Prostate gland (tissue), 2 donors: ENCODE data around the gene KLHL24. TPM values are rescaled to one million over a fixed set of nuclear protein-coding genes. Genes with fewer than 3 reads are reported as not detected.
"Not testable (repeated sequence)": the region's sequence is repeated elsewhere in the genome, so short reads cannot be mapped to it uniquely, and the experiment has no call there.

Experiments
- DNase-seq: peaks from one replicate; pipeline ENCODE4 v3.0.0-alpha.2; 2019; ENCODE audit warnings: low spot score
- H3K27ac ChIP-seq, 2 donors: fragments of 200-600 bp; sonication (generic); 2 replicates each; pipeline ENCODE4 v1.5.1; 2017 to 2019
- H3K27me3 ChIP-seq: fragments of 200-600 bp; sonication (generic); replicated peaks from 2 replicates; pipeline ENCODE4 v1.5.1; 2019; ENCODE audit not compliant: insufficient read depth
- H3K36me3 ChIP-seq, 2 donors: fragments of 200-600 bp; sonication (generic); 1 replicate in 1 of 2; 2 replicates in 1 of 2; pipeline versions ENCODE4 v1.5.1 to v1.8.1; 2017 to 2019
- H3K4me1 ChIP-seq: fragments of 200-600 bp; sonication (generic); replicated peaks from 2 replicates; pipeline ENCODE4 v1.5.1; 2019
- H3K4me3 ChIP-seq, 2 donors: fragments of 200-600 bp; sonication (generic); 2 replicates each; pipeline ENCODE4 v1.5.1; 2017 to 2019
- H3K9me3 ChIP-seq: fragments of 200-600 bp; sonication (generic); 2 replicates; pipeline ENCODE4 v1.5.1; 2017
- CTCF ChIP-seq, 4 experiments: fragments of 200-600 bp in 2 of 4; fragments of 450-650 bp in 2 of 4; sonication (generic) in 2 of 4; IDR thresholded peaks; 1 replicate in 3 of 4; 2 replicates in 1 of 4; pipeline ENCODE4 v1.5.1; 2016 to 2019; ENCODE audit warnings: antibody characterized with exemption in 4 of 4, mild to moderate bottlenecking in 2 of 4, moderate library complexity in 2 of 4
- POLR2A ChIP-seq: fragments of 450-650 bp; IDR thresholded peaks from one replicate; pipeline ENCODE4 v1.6.1; 2016; ENCODE audit warnings: antibody characterized with exemption, mild to moderate bottlenecking
- POLR2AphosphoS5 ChIP-seq: sonication (generic); formaldehyde crosslinking; IDR thresholded peaks from one replicate; pipeline ENCODE4 v1.6.1; 2017; ENCODE audit warnings: antibody characterized with exemption
- whole genome bisulfite sequencing: methylation state at CpG from one replicate; pipeline ENCODE4 v1.1.5; 2018; 5-methylcytosine and 5-hydroxymethylcytosine counted together
- intact Hi-C: fragments of 100-400 bp; cut with DNase I; formaldehyde crosslinking; loops from one replicate; pipeline ENCODE4 v1.14.2; 2022
- total RNA-seq, 2 donors: library from RNA; depleted of rRNA; stranded (reverse); fragments of >200 nt; gene quantifications; one replicate each; pipeline ENCODE4 v1.1.0, GENCODE V29; 2016

The KLHL24 gene
- total RNA-seq, 2 donors from 2014 or later = 69.5 to 79.2 TPM

- no peak for TF ChIP-seq POLR2AphosphoS5
- TF ChIP-seq CTCF (IDR thresholded peaks at IDR 0.05) = no peak
- no peak for TF ChIP-seq POLR2A
- no peak overlapping the region for H3K27ac ChIP-seq
- 75% methylated on average over 6 of the region's 6 CpGs for WGBS
- no peaks in the 10 kb centered on the region for H3K4me1 ChIP-seq
- no peaks in the 10 kb centered on the region for H3K27me3 ChIP-seq
- H3K4me3 ChIP-seq = no peak overlapping the region
- intact Hi-C loops = no loop called here
- H3K9me3 ChIP-seq = no peaks in the 10 kb centered on the region
- H3K36me3 ChIP-seq = no peaks in the 10 kb centered on the region
- DNase-seq = no peak
These were observed 43.4 kb upstream of the KLHL24 start for GRCh38 chr3:183591881-183592521.

- intact Hi-C loops = no loop called here
- Histone ChIP-seq H3K4me1 (no peaks in the 10 kb centered on the region), H3K27ac (no peak overlapping the region), H3K36me3 (no peaks in the 10 kb centered on the region), H3K4me3 (no peak overlapping the region), H3K27me3 (no peaks in the 10 kb centered on the region), H3K9me3 (no peaks in the 10 kb centered on the region)
- TF ChIP-seq POLR2AphosphoS5 (no peak), CTCF (IDR thresholded peaks at IDR 0.05) (no peak), POLR2A (no peak)
- DNase-seq = no peak
- WGBS = 95% methylated on average over 7 of the region's 7 CpGs
These were observed 42.6 kb upstream of the KLHL24 start for GRCh38 chr3:183592821-183593220.

- Histone ChIP-seq H3K36me3 (no peaks in the 10 kb centered on the region), H3K4me1 (no peaks in the 10 kb centered on the region), H3K27ac (no peak overlapping the region), H3K27me3 (no peaks in the 10 kb centered on the region), H3K4me3 (no peak overlapping the region), H3K9me3 (no peaks in the 10 kb centered on the region)
- 98% methylated on average over 2 of the region's 2 CpGs for WGBS
- intact Hi-C loops = no loop called here
- DNase-seq = no peak
- TF ChIP-seq POLR2A (no peak), POLR2AphosphoS5 (no peak), CTCF (IDR thresholded peaks at IDR 0.05) (no peak)
These were observed 40.8 kb upstream of the KLHL24 start for GRCh38 chr3:183594636-183595035.

- no peak overlapping the region for H3K4me3 ChIP-seq
- DNase-seq = no peak
- intact Hi-C loops = no loop called here
- no peaks in the 10 kb centered on the region for H3K9me3 ChIP-seq
- 45% methylated on average over 1 of the region's 1 CpG for WGBS
- H3K27ac ChIP-seq = no peak overlapping the region
- no peaks in the 10 kb centered on the region for H3K27me3 ChIP-seq
- H3K36me3 ChIP-seq = no peaks in the 10 kb centered on the region
- no peaks in the 10 kb centered on the region for H3K4me1 ChIP-seq
- TF ChIP-seq POLR2A (no peak), POLR2AphosphoS5 (no peak), CTCF (IDR thresholded peaks at IDR 0.05) (no peak)
These were observed 37.5 kb upstream of the KLHL24 start for GRCh38 chr3:183597959-183598358.

- H3K4me1 ChIP-seq, H3K27ac ChIP-seq, H3K4me3 ChIP-seq, intact Hi-C loops, H3K27me3 ChIP-seq, DNase-seq, H3K36me3 ChIP-seq, H3K9me3 ChIP-seq: not testable (repeated sequence)
- 96% methylated on average over 6 of the region's 6 CpGs for WGBS
These were observed 24.1 kb upstream of the KLHL24 start for GRCh38 chr3:183611326-183611725.
